Spleen (tissue), 11 donors: ENCODE data around the gene ARHGAP24. TPM values are rescaled to one million over a fixed set of nuclear protein-coding genes. Genes with fewer than 3 reads are reported as not detected.

ENCODE experiments used
- DNase-seq: peaks from one replicate; pipeline ENCODE4 v3.0.0-alpha.2; 2020
- H3K27ac ChIP-seq, 8 donors: fragments of 200-600 bp; sonication (generic) in 7 of 8; 1 replicate in 4 of 8; 2 replicates in 4 of 8; pipeline versions ENCODE4 v1.5.0 to v1.8.0; 2016 to 2021; ENCODE audit warnings: inconsistent platforms in 4 of 8, mild to moderate bottlenecking in 4 of 8, moderate library complexity in 1 of 8
- H3K27me3 ChIP-seq, 7 donors: fragments of 200-600 bp; sonication (generic) in 6 of 7; replicated peaks in 1 of 7; 1 replicate in 4 of 7; 2 replicates in 3 of 7; pipeline versions ENCODE4 v1.5.0 to v1.8.0; 2016 to 2021; ENCODE audit warnings: inconsistent platforms in 3 of 7, mild to moderate bottlenecking in 1 of 7
- H3K36me3 ChIP-seq, 6 donors: fragments of 200-600 bp; sonication (generic) in 5 of 6; 1 replicate in 4 of 6; 2 replicates in 2 of 6; pipeline versions ENCODE4 v1.5.0 to v1.8.0; 2016 to 2021; ENCODE audit warnings: inconsistent platforms in 2 of 6
- H3K4me1 ChIP-seq, 6 donors: fragments of 200-600 bp; sonication (generic) in 5 of 6; 1 replicate in 3 of 6; 2 replicates in 3 of 6; pipeline versions ENCODE4 v1.5.0 to v1.8.0; 2016 to 2021; ENCODE audit warnings: inconsistent platforms in 3 of 6
- H3K4me3 ChIP-seq, 8 donors: fragments of 200-600 bp; sonication (generic) in 7 of 8; 1 replicate in 4 of 8; 2 replicates in 4 of 8; pipeline versions ENCODE4 v1.5.0 to v1.8.0; 2016 to 2021; ENCODE audit warnings: inconsistent platforms in 4 of 8, mild to moderate bottlenecking in 4 of 8, moderate library complexity in 2 of 8
- H3K9me3 ChIP-seq, 8 donors: fragments of 200-600 bp; sonication (generic) in 7 of 8; 1 replicate in 4 of 8; 2 replicates in 4 of 8; pipeline versions ENCODE4 v1.5.0 to v1.8.0; 2016 to 2021; ENCODE audit warnings: inconsistent platforms in 4 of 8
- CTCF ChIP-seq, 11 experiments: fragments of 200-600 bp in 7 of 11; fragments of 450-650 bp in 4 of 11; sonication (generic) in 4 of 11; IDR thresholded peaks in 8 of 11; conservative IDR thresholded peaks in 3 of 11; 1 replicate in 7 of 11; 2 replicates in 4 of 11; pipeline versions ENCODE4 v1.4.0 to v1.8.0; 2016 to 2021; ENCODE audit warnings: antibody characterized with exemption in 11 of 11, inconsistent platforms in 4 of 11, mild to moderate bottlenecking in 1 of 11
- POLR2A ChIP-seq, 3 donors: fragments of 450-650 bp; IDR thresholded peaks; one replicate each; pipeline ENCODE4 v1.5.1; 2017; ENCODE audit warnings: antibody characterized with exemption in 3 of 3, mild to moderate bottlenecking in 1 of 3
- POLR2AphosphoS5 ChIP-seq, 3 donors: sonication (generic); formaldehyde crosslinking; IDR thresholded peaks; one replicate each; pipeline ENCODE4 v1.5.1; 2017; ENCODE audit warnings: antibody characterized with exemption in 3 of 3
- WGBS, 5 donors: extraction: QIAGEN DNeasy Blood & Tissue Kit in 3 of 5; methylation state at CpG; one replicate each; pipeline versions ENCODE4 v1.1.5 to v1.1.7; 2013 to 2018; 5-methylcytosine and 5-hydroxymethylcytosine counted together
- intact Hi-C: fragments of 100-400 bp; cut with DNase I; formaldehyde crosslinking; loops from one replicate; pipeline ENCODE4 v1.15.0; 2023; ENCODE audit warnings: low total_unique reads
- polyA plus RNA-seq, 3 donors: library from polyadenylated mRNA; stranded (reverse); fragments of 200-250 nt; gene quantifications; one replicate each; pipeline ENCODE4 v1.2.1, GENCODE V29; 2013
- total RNA-seq, 7 donors: library from RNA; depleted of rRNA in 3 of 7; stranded (reverse); fragments of >200 nt in 3 of 7; fragmentation: NEBNext Ultra II Directional in 4 of 7; extraction: Animal tissue kit (Norgen Biotek cat#: 25700) in 4 of 7; gene quantifications; one replicate each; pipeline versions ENCODE4 v1.1.0 to v1.2.1, GENCODE V29; 2016 to 2021
- donor health status: healthy with polysubstance abuse.
- donor health status: DM: no; HTN: no; CAD: no; lungs with moderate emphysema.
- donor health status: DM: no; HTN: no; CAD: no.
- donor health status: Bipolar disorder and iron deficiency.
- donor health status: healthy.
- donor health status: DM: no; HTN: no; CAD: no.
- donor health status: DM: yes; HTN: yes; CAD: no.

The ARHGAP24 gene
- total and polyA plus RNA-seq, 10 donors, result 23.1 to 199 (median 130) TPM

DNA sequence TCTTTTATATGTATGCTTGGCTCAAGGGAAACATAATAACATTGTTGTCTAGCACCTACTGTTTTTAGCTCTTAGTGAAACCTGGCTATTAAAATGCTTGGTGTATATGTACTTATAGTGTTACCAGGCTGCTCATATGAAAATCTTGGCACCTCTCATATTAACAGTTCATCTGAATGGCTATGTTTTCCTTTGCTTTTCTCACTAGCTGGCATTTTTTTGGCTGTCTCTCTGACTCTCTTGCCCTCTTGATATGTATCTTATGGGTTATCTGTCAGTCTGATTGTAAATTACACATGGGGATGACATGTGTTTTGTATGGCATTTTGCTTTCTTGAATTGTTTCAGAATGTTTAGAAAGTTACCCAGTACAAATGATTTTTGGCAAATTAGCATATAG is 158.0 kb downstream of the ARHGAP24 start:
- H3K4me3 ChIP-seq, result no peak overlapping the region
- DNase-seq, result no peak
- peaks cover under 1 to 25% (median 14%) of the 10 kb centered on the region in 8 donors for H3K9me3 ChIP-seq
- TF ChIP-seq CTCF (IDR thresholded peaks at IDR 0.05 in 8 of 11, conservative IDR thresholded peaks at IDR 0.05 in 3 of 11) (no peak), POLR2A (IDR thresholded peaks at IDR 0.05) (no peak), POLR2AphosphoS5 (IDR thresholded peaks at IDR 0.05) (no peak)
- H3K4me1 ChIP-seq, result no peaks in the 10 kb centered on the region
- peaks cover 0 to 5% (median 0%) of the 10 kb centered on the region in 6 donors for H3K36me3 ChIP-seq
- H3K27me3 ChIP-seq, result no peaks in the 10 kb centered on the region
- H3K27ac ChIP-seq, result no peak overlapping the region
- intact Hi-C loops, result no loop called here

DNA sequence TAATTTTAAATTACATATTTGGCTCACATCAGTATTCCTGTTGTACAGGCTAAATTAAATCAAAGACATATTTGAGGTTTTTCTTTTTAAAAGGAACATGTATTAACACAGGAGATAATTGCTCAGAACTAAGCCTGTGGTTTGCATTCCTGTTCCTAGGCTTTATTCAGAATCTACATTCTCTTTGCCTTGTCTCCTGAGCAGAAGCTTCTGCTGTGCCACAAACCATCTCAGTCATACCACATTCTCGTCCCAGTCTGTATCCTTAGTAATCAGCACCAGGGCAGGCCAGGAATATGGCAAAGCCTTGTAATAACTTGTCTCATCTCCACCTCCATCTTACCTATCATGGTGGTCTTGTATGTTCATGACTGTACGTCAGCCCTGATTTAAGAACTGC is 162.8 kb downstream of the ARHGAP24 start:
- Histone ChIP-seq H3K4me1 (peaks cover 0 to 4% (median 0%) of the 10 kb centered on the region in 6 donors), H3K27me3 (no peaks in the 10 kb centered on the region), H3K9me3 (no peaks in the 10 kb centered on the region), H3K27ac (no peak overlapping the region), H3K4me3 (no peak overlapping the region), H3K36me3 (peaks cover 0 to 6% (median 0%) of the 10 kb centered on the region in 6 donors)
- TF ChIP-seq POLR2A (IDR thresholded peaks at IDR 0.05) (no peak), POLR2AphosphoS5 (IDR thresholded peaks at IDR 0.05) (no peak), CTCF (IDR thresholded peaks at IDR 0.05 in 8 of 11, conservative IDR thresholded peaks at IDR 0.05 in 3 of 11) (no peak)
- WGBS, 5 donors, result 87 to 98% (median 97%) methylated on average over 2 of the region's 2 CpGs
- no peak for DNase-seq
- intact Hi-C loops, result no loop called here

DNA sequence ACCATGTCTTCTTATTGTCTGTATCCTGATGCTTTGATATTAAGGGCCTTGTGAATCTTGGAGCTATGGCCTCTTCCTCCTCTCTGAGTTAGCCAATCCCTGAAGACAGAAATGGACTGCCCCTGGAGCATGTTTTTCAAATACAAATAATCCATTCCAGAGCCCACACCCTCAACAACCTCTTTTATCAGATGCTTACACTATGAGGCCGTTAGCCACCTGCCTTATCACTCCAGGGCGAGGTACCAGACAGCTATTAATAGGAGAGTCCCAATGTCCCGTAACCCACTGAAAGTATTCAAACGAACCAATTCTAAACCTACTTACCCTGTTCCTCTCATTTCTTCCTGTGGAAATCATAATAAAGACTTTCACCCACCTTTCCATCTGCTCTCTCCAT is 165.0 kb downstream of the ARHGAP24 start:
- WGBS, 5 donors, result 78 to 91% (median 88%) methylated on average over 4 of the region's 4 CpGs
- intact Hi-C loops, result no loop called here

More for the DNA sequence above, 165.0 kb downstream of the ARHGAP24 start:
- Histone ChIP-seq H3K9me3 (no peaks in the 10 kb centered on the region), H3K27ac (no peak overlapping the region), H3K27me3 (no peaks in the 10 kb centered on the region), H3K4me1 (peaks cover 0 to 4% (median 0%) of the 10 kb centered on the region in 6 donors), H3K36me3 (peaks cover 0 to 6% (median 0%) of the 10 kb centered on the region in 6 donors), H3K4me3 (no peak overlapping the region)
- TF ChIP-seq POLR2AphosphoS5 (IDR thresholded peaks at IDR 0.05) (no peak), CTCF (IDR thresholded peaks at IDR 0.05 in 8 of 11, conservative IDR thresholded peaks at IDR 0.05 in 3 of 11) (no peak), POLR2A (IDR thresholded peaks at IDR 0.05) (no peak)
- DNase-seq, result no peak
